ENCODE measurements around the gene SERP2. TPM values are rescaled to one million over a fixed set of nuclear protein-coding genes. Genes with fewer than 3 reads are reported as not detected.

SERP2 gene
- total RNA-seq, 1 donor, result 5.6 TPM

GRCh38 chr13:44417446-44417845 lies 43.8 kb downstream of the SERP2 start:
- no peak for DNase-seq (ENCODE audit: low read depth)
- H3K4me3 ChIP-seq (ENCODE audit: low read depth, low read length), result no peak overlapping the region
- TF ChIP-seq CTCF (IDR thresholded peaks at IDR 0.05; ENCODE audit: insufficient read depth, low read depth, low read length), result no peak

- no peak for TF ChIP-seq CTCF (IDR thresholded peaks at IDR 0.05; ENCODE audit: insufficient read depth, low read depth, low read length)
- no peak for DNase-seq (ENCODE audit: low read depth)
- no peak overlapping the region for H3K4me3 ChIP-seq (ENCODE audit: low read depth, low read length)
These were observed 44.3 kb downstream of the SERP2 start for GRCh38 chr13:44417876-44418275.

GRCh38 chr13:44420376-44421220 lies 47.0 kb downstream of the SERP2 start:
- TF ChIP-seq CTCF (IDR thresholded peaks at IDR 0.05; ENCODE audit: insufficient read depth, low read depth, low read length), result no peak
- no peak for DNase-seq (ENCODE audit: low read depth)
- H3K4me3 ChIP-seq (ENCODE audit: low read depth, low read length), result no peak overlapping the region

GRCh38 chr13:44421853-44422525 lies 48.4 kb downstream of the SERP2 start:
- H3K4me3 ChIP-seq (ENCODE audit: low read depth, low read length), result no peak overlapping the region
- no peak for TF ChIP-seq CTCF (IDR thresholded peaks at IDR 0.05; ENCODE audit: insufficient read depth, low read depth, low read length)

GRCh38 chr13:44422755-44423643 lies 49.4 kb downstream of the SERP2 start:
- no peak for TF ChIP-seq CTCF (IDR thresholded peaks at IDR 0.05; ENCODE audit: insufficient read depth, low read depth, low read length)
- no peak for DNase-seq (ENCODE audit: low read depth)
- H3K4me3 ChIP-seq (ENCODE audit: low read depth, low read length), result no peak overlapping the region

More at GRCh38 chr13:44421853-44422525, 48.4 kb downstream of the SERP2 start:
- DNase-seq (ENCODE audit: low read depth), result no peak

GRCh38 chr13:44423824-44424223 lies 50.2 kb downstream of the SERP2 start:
- DNase-seq (ENCODE audit: low read depth), result no peak
- no peak overlapping the region for H3K4me3 ChIP-seq (ENCODE audit: low read depth, low read length)
- TF ChIP-seq CTCF (IDR thresholded peaks at IDR 0.05; ENCODE audit: insufficient read depth, low read depth, low read length), result no peak

All from fibroblast of villous mesenchyme (primary cell).